ENCODE measurements around the gene SYNDIG1L. TPM values are rescaled to one million over a fixed set of nuclear protein-coding genes. Genes with fewer than 3 reads are reported as not detected.

The SYNDIG1L gene
- total RNA-seq, 6 experiments from 2014 or later: not detected

DNA sequence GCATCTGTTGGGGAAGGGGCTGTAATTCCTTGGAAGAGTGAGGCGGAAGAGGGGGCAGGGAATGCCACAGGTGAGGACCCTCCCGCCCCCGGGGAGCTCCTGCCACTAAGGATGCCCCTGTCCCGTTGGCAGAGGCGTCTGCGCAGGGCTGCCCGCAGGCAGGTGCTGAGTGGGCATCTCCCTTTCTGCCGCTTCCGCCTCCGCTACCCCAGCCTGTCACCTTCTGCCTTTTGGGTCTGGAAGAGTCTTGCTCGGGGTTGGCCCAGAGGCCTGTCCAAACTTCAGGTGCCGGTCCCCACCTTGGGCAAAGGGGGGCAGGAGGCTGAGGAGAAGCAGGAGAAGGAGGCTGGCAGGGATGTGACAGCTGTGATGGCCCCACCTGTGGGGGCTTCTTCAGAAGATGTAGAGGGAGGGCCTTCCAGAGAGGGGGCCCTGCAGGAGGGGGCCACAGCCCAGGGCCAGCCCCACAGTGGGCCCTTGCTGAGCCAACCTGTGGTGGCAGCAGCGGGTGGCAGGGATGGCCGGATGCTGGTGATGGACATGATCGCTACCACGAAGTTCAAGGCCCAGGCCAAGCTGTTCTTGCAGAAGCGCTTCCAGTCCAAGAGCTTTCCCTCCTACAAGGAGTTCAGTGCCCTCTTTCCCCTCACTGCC, 67.7 kb downstream of the SYNDIG1L start:
- no peak overlapping the region for H3K27ac Mint-ChIP-seq
- H3K36me3 Mint-ChIP-seq (ENCODE audit: low read depth): no peaks in the 10 kb centered on the region
- TF ChIP-seq, protein P1, sequence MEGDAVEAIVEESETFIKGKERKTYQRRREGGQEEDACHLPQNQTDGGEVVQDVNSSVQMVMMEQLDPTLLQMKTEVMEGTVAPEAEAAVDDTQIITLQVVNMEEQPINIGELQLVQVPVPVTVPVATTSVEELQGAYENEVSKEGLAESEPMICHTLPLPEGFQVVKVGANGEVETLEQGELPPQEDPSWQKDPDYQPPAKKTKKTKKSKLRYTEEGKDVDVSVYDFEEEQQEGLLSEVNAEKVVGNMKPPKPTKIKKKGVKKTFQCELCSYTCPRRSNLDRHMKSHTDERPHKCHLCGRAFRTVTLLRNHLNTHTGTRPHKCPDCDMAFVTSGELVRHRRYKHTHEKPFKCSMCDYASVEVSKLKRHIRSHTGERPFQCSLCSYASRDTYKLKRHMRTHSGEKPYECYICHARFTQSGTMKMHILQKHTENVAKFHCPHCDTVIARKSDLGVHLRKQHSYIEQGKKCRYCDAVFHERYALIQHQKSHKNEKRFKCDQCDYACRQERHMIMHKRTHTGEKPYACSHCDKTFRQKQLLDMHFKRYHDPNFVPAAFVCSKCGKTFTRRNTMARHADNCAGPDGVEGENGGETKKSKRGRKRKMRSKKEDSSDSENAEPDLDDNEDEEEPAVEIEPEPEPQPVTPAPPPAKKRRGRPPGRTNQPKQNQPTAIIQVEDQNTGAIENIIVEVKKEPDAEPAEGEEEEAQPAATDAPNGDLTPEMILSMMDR (IDR thresholded peaks at IDR 0.05): no peak
- no peak for DNase-seq
- H3K27me3 Mint-ChIP-seq (ENCODE audit: insufficient read depth): peaks cover 30% of the 10 kb centered on the region
- no peak overlapping the region for H3K4me3 Mint-ChIP-seq
- H3K9me3 Mint-ChIP-seq: no peaks in the 10 kb centered on the region
- H3K4me1 Mint-ChIP-seq (ENCODE audit: low read depth): no peaks in the 10 kb centered on the region

DNA sequence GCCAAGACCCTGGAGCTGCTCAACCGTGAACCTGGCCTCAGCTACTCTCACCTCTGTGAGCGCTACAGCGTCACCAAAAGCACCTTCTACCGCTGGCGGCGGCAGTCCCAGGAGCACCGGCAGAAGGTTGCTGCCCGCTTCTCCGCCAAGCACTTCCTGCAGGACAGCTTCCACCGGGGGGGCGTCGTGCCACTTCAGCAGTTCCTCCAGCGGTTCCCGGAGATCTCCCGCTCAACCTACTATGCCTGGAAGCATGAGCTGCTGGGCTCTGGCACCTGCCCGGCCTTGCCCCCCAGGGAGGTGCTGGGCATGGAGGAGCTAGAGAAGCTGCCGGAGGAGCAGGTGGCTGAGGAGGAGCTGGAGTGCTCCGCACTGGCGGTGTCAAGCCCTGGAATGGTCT, 68.4 kb downstream of the SYNDIG1L start:
- Mint-ChIP-seq H3K27me3 (ENCODE audit: insufficient read depth) (peaks cover 33% of the 10 kb centered on the region), H3K9me3 (no peaks in the 10 kb centered on the region), H3K36me3 (ENCODE audit: low read depth) (no peaks in the 10 kb centered on the region), H3K27ac (no peak overlapping the region), H3K4me1 (ENCODE audit: low read depth) (no peaks in the 10 kb centered on the region), H3K4me3 (no peak overlapping the region)
- no peak for DNase-seq
- TF ChIP-seq, protein P1 (IDR thresholded peaks at IDR 0.05): no peak

DNA sequence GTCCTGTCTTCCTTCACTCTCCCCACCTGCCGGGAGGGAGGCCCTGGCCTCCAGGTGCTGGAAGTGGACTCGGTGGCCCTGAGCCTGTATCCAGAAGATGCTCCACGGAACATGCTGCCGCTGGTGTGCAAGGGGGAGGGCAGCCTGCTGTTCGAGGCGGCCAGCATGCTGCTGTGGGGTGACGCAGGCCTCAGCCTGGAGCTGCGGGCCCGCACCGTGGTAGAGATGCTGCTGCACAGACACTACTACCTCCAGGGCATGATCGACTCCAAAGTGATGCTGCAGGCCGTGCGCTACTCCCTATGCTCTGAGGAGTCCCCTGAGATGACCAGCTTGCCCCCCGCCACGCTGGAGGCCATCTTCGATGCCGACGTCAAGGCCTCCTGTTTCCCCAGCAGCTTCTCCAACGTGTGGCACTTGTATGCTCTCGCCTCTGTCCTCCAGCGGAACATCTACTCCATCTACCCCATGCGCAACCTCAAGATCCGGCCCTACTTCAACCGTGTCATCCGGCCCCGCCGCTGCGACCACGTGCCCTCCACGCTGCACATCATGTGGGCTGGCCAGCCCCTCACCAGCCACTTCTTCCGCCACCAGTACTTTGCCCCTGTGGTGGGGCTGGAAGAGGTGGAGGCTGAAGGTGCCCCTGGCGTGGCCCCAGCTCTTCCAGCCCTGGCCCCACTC, 69.0 kb downstream of the SYNDIG1L start:
- Mint-ChIP-seq H3K4me1 (ENCODE audit: low read depth) (no peaks in the 10 kb centered on the region), H3K36me3 (ENCODE audit: low read depth) (no peaks in the 10 kb centered on the region), H3K9me3 (no peaks in the 10 kb centered on the region), H3K27me3 (ENCODE audit: insufficient read depth) (peaks cover 34% of the 10 kb centered on the region), H3K4me3 (no peak overlapping the region), H3K27ac (no peak overlapping the region)
- TF ChIP-seq, protein P1 (IDR thresholded peaks at IDR 0.05): no peak
- DNase-seq: no peak

Other genes with a start within 250 kb of the SYNDIG1L start
- not detected for gene VSX2, start 186.8 kb downstream of the SYNDIG1L start, total RNA-seq (2021; fragmentation: NEBNext Ultra II Directional; extraction: Animal tissue kit (Norgen Biotek cat#: 25700))
- 10 to 100 TPM; 13.4 to 18.5 (median 15.7) TPM for gene ABCD4, start 123.3 kb downstream of the SYNDIG1L start, total RNA-seq (2021; fragmentation: NEBNext Ultra II Directional; extraction: Animal tissue kit (Norgen Biotek cat#: 25700))
- gene VRTN, start 77.7 kb downstream of the SYNDIG1L start, total RNA-seq (2021; fragmentation: NEBNext Ultra II Directional; extraction: Animal tissue kit (Norgen Biotek cat#: 25700)): not detected
- 10 to 100 TPM; 69.1 to 89.9 (median 78.8) TPM for gene NPC2, start 67.1 kb upstream of the SYNDIG1L start, total RNA-seq (2021; fragmentation: NEBNext Ultra II Directional; extraction: Animal tissue kit (Norgen Biotek cat#: 25700))
- gene ISCA2, start 67.6 kb upstream of the SYNDIG1L start, total RNA-seq (2021; fragmentation: NEBNext Ultra II Directional; extraction: Animal tissue kit (Norgen Biotek cat#: 25700)): 10 to 100 TPM; 27.7 to 39.4 (median 30.5) TPM
- 100 to 1,000 TPM; 109 to 165 (median 120) TPM for gene LTBP2, start 186.0 kb upstream of the SYNDIG1L start, total RNA-seq (2021; fragmentation: NEBNext Ultra II Directional; extraction: Animal tissue kit (Norgen Biotek cat#: 25700))

Data from HFFc6 (cell line).